ENCODE measurements around the gene TOMM22.

GRCh38 chr22:38641476-38642040 lies 40.2 kb upstream of the TOMM22 start:
- no peak for TF ChIP-seq CTCF (conservative IDR thresholded peaks at IDR 0.05; ENCODE audit: low read length)
- no peak for TF ChIP-seq EZH2phosphoT487 (IDR thresholded peaks at IDR 0.05; ENCODE audit: borderline replicate concordance)

Measured in Loucy (cell line).